ENCODE measurements around the gene LRRTM4. TPM values are rescaled to one million over a fixed set of nuclear protein-coding genes. Genes with fewer than 3 reads are reported as not detected.

LRRTM4 gene
- total RNA-seq, 1 experiment from 2014 or later, result 0.23 TPM

GRCh38 chr2:77199411-77199810 lies 322.8 kb downstream of the LRRTM4 start:
- ATAC-seq (no peak), DNase-seq (ENCODE audit: low read depth, low spot score) (no peak)
- TF ChIP-seq REST (IDR thresholded peaks at IDR 0.05; ENCODE audit: insufficient read depth in 1 of 2, low read depth in 2 of 2, low read length in 1 of 2) (no peak), POLR2AphosphoS5 (IDR thresholded peaks at IDR 0.05; ENCODE audit: low read depth, low read length) (no peak), CTCF (IDR thresholded peaks at IDR 0.05) (no peak), TCF7L2 (IDR thresholded peaks at IDR 0.05; ENCODE audit: low read depth, low read length) (no peak), SIN3A (IDR thresholded peaks at IDR 0.05; ENCODE audit: borderline replicate concordance, insufficient read depth, low read depth, low read length) (no peak)
- no peak overlapping the region for H3K27ac ChIP-seq (ENCODE audit: low read length)
- ChIA-PET CTCF (no interaction called here), POLR2A (no interaction called here)
- no TSS peak for BruUV-seq (replicated peaks)
- no peak overlapping the region for H3K4me3 ChIP-seq (ENCODE audit: low read depth in 2 of 2, low read length in 2 of 2)
- H3K36me3 ChIP-seq (ENCODE audit: control insufficient read depth, insufficient read depth, low read length), result no peaks in the 10 kb centered on the region
- H3K4me1 ChIP-seq (ENCODE audit: control insufficient read depth, insufficient read depth, low read length), result no peaks in the 10 kb centered on the region
- in situ Hi-C loops (cut with HindIII; ENCODE audit: low pct_unique_long_range_greater_than_20kb, low sequenced_read_pairs), result no loop called here
- H3K9me3 ChIP-seq (ENCODE audit: control insufficient read depth, insufficient read depth, low read depth, low read length), result no peaks in the 10 kb centered on the region
- no peaks in the 10 kb centered on the region for H3K27me3 ChIP-seq (ENCODE audit: control insufficient read depth, insufficient read depth, low read length)
- intact Hi-C loops (cut with micrococcal nuclease; ENCODE audit: unreplicated experiment), result no loop called here

GRCh38 chr2:77193858-77194448 lies 328.2 kb downstream of the LRRTM4 start:
- DNase-seq (ENCODE audit: low read depth, low spot score) (no peak), ATAC-seq (no peak)
- no peak overlapping the region for H3K4me3 ChIP-seq (ENCODE audit: low read depth in 2 of 2, low read length in 2 of 2)
- no peak overlapping the region for H3K27ac ChIP-seq (ENCODE audit: low read length)
- H3K9me3 ChIP-seq (ENCODE audit: control insufficient read depth, insufficient read depth, low read depth, low read length), result no peaks in the 10 kb centered on the region
- intact Hi-C loops (cut with micrococcal nuclease; ENCODE audit: unreplicated experiment) (no loop called here), in situ Hi-C loops (cut with HindIII; ENCODE audit: low pct_unique_long_range_greater_than_20kb, low sequenced_read_pairs) (no loop called here)
- no TSS peak for BruUV-seq (replicated peaks)
- no peaks in the 10 kb centered on the region for H3K36me3 ChIP-seq (ENCODE audit: control insufficient read depth, insufficient read depth, low read length)
- H3K4me1 ChIP-seq (ENCODE audit: control insufficient read depth, insufficient read depth, low read length), result no peaks in the 10 kb centered on the region
- H3K27me3 ChIP-seq (ENCODE audit: control insufficient read depth, insufficient read depth, low read length), result no peaks in the 10 kb centered on the region
- POLR2A ChIA-PET, result no interaction called here
- CTCF ChIA-PET, result no interaction called here
- TF ChIP-seq TCF7L2 (IDR thresholded peaks at IDR 0.05; ENCODE audit: low read depth, low read length) (no peak), CTCF (IDR thresholded peaks at IDR 0.05) (no peak), REST (IDR thresholded peaks at IDR 0.05; ENCODE audit: insufficient read depth in 1 of 2, low read depth in 2 of 2, low read length in 1 of 2) (no peak), SIN3A (IDR thresholded peaks at IDR 0.05; ENCODE audit: borderline replicate concordance, insufficient read depth, low read depth, low read length) (no peak), POLR2AphosphoS5 (IDR thresholded peaks at IDR 0.05; ENCODE audit: low read depth, low read length) (no peak)
